HepG2 (cell line): ENCODE measurements around the gene SPTBN2. TPM values are rescaled to one million over a fixed set of nuclear protein-coding genes. Genes with fewer than 3 reads are reported as not detected.

Source experiments
- ATAC-seq: fragments of 200-7000 bp; cut with Tn5 transposase; 3 replicates; pipeline ENCODE4 v1.9.1; 2020; ENCODE audit warnings: mild to moderate bottlenecking, moderate library complexity
- BruUV-seq: library from RNA; stranded (reverse); fragments of 400-500 nt; replicated peaks from 2 replicates; lab custom pipeline; 2021; lab: Mats Ljungman, UMichigan
- CTCF ChIA-PET: fragments of 300-600 bp; formaldehyde crosslinking; extraction: SDS; loops from one replicate; lab custom pipeline; 2021; ENCODE audit warnings: low total read pairs, inconsistent platforms, low intra/inter-chr PET ratio; lab: Yijun Ruan, JAX
- POLR2A ChIA-PET: fragments of 350-600 bp; sonication (Branson Sonifier 250); formaldehyde crosslinking; loops from one replicate; lab custom pipeline; 2020; ENCODE audit warnings: antibody characterized with exemption, inconsistent platforms; lab: Yijun Ruan, JAX
- DNase-seq: peaks from one replicate; pipeline ENCODE4 v3.0.0-alpha.2; 2015; ENCODE audit warnings: low spot score
- FAIRE-seq: peaks from 3 replicates; lab custom pipeline; 2011; peaks lifted over from hg19 to GRCh38; lab: Jason Lieb, UNC
- H2AFZ ChIP-seq: one replicate; pipeline ENCODE4 v1.6.1; 2011; ENCODE audit warnings: low read length, inconsistent platforms
- H3K27ac ChIP-seq: fragments of 300-600 bp; 3 replicates; pipeline ENCODE4 v1.8.0; 2011; ENCODE audit warnings: mixed run types, mild to moderate bottlenecking, mixed read lengths, low read length, inconsistent platforms; ENCODE audit not compliant: insufficient read depth; ENCODE audit errors: extremely low read length
- H3K27me3 ChIP-seq, 2 experiments: fragments of 200-600 bp in 1 of 2; 2 replicates in 1 of 2; 3 replicates in 1 of 2; pipeline versions ENCODE4 v1.6.0 to v1.8.0; 2011; ENCODE audit warnings: low read length in 2 of 2, mild to moderate bottlenecking in 2 of 2, moderate library complexity in 2 of 2, inconsistent platforms in 1 of 2; ENCODE audit not compliant: insufficient read depth in 2 of 2, control insufficient read depth in 1 of 2
- H3K36me3 ChIP-seq, 2 experiments: fragments of 200-600 bp in 1 of 2; replicated peaks in 1 of 2; 2 replicates in 1 of 2; 3 replicates in 1 of 2; pipeline versions ENCODE4 v1.5.1 to v1.8.0; 2011; ENCODE audit warnings: low read length in 2 of 2, inconsistent platforms in 1 of 2; ENCODE audit not compliant: insufficient read depth in 2 of 2, control insufficient read depth in 1 of 2
- H3K4me1 ChIP-seq: 2 replicates; pipeline ENCODE4 v1.5.1; 2012; ENCODE audit warnings: low read length, inconsistent platforms; ENCODE audit not compliant: insufficient read depth
- H3K4me2 ChIP-seq: 2 replicates; pipeline ENCODE4 v1.6.0; 2011; ENCODE audit warnings: low read depth, low read length, inconsistent platforms
- H3K4me3 ChIP-seq, 3 experiments: fragments of 200-600 bp in 1 of 3; sonication (generic), shearing (Covaris generic) in 1 of 3; replicated peaks in 1 of 3; 2 replicates each; pipeline ENCODE4 v1.5.1; 2011 to 2016; ENCODE audit warnings: low read length in 3 of 3, inconsistent platforms in 2 of 3, low read depth in 2 of 3, mild to moderate bottlenecking in 2 of 3, control low read depth in 1 of 3, mixed read lengths in 1 of 3; ENCODE audit not compliant: insufficient read depth in 1 of 3
- H3K79me2 ChIP-seq: one replicate; pipeline ENCODE4 v1.6.1; 2011; ENCODE audit warnings: low read length, inconsistent platforms; ENCODE audit not compliant: insufficient read depth
- H3K9ac ChIP-seq: 2 replicates; pipeline ENCODE4 v1.6.0; 2011; ENCODE audit warnings: mild to moderate bottlenecking, low read depth, low read length, inconsistent platforms; ENCODE audit not compliant: insufficient read depth
- H3K9me3 ChIP-seq: 2 replicates; pipeline ENCODE4 v1.5.1; 2012; ENCODE audit warnings: mild to moderate bottlenecking, low read length
- H4K20me1 ChIP-seq: 2 replicates; pipeline ENCODE4 v1.6.0; 2011; ENCODE audit warnings: inconsistent platforms, mild to moderate bottlenecking, low read length, moderate library complexity; ENCODE audit not compliant: insufficient read depth
- ARID5B ChIP-seq: IDR thresholded peaks from 2 replicates; pipeline ENCODE4 v1.4.0; 2020; ENCODE audit warnings: mild to moderate bottlenecking, missing genetic modification reagents
- CEBPB ChIP-seq: IDR thresholded peaks from 2 replicates; pipeline ENCODE4 v1.6.1; 2011; ENCODE audit warnings: low read depth, low read length, improper control_type of control experiment, borderline replicate concordance
- FUBP1 ChIP-seq: sonication (generic); formaldehyde crosslinking; IDR thresholded peaks from 2 replicates; pipeline ENCODE4 v1.5.1; 2020; ENCODE audit warnings: missing genetic modification reagents, mild to moderate bottlenecking, borderline replicate concordance
- HBP1 ChIP-seq: IDR thresholded peaks from 2 replicates; pipeline ENCODE4 v1.6.1; 2016; ENCODE audit warnings: low read depth, control low read depth
- HDAC2 ChIP-seq: sonication (generic); formaldehyde crosslinking; IDR thresholded peaks from 2 replicates; pipeline ENCODE4 v1.4.0; 2020; ENCODE audit warnings: missing genetic modification reagents
- HNF4A ChIP-seq: sonication (generic); formaldehyde crosslinking; IDR thresholded peaks from 2 replicates; pipeline ENCODE4 v1.4.0; 2020; ENCODE audit warnings: missing genetic modification reagents
- MED13 ChIP-seq: sonication (generic); formaldehyde crosslinking; IDR thresholded peaks from 2 replicates; pipeline ENCODE4 v1.5.0; 2020; ENCODE audit warnings: missing genetic modification reagents
- MIXL1 ChIP-seq: IDR thresholded peaks from 2 replicates; pipeline ENCODE4 v1.6.1; 2016
- NCOR1 ChIP-seq: fragments of 200-600 bp; sonication (generic); IDR thresholded peaks from 2 replicates; pipeline ENCODE4 v1.7.0; 2017; ENCODE audit warnings: antibody characterized with exemption, low read length, borderline replicate concordance
- NFYB ChIP-seq: sonication (generic); formaldehyde crosslinking; IDR thresholded peaks from 2 replicates; pipeline ENCODE4 v1.4.0; 2020; ENCODE audit warnings: missing genetic modification reagents
- NONO ChIP-seq, 2 experiments: fragments of 450-650 bp in 1 of 2; sonication (generic) in 1 of 2; formaldehyde crosslinking in 1 of 2; IDR thresholded peaks in 1 of 2; conservative IDR thresholded peaks in 1 of 2; 2 replicates each; pipeline versions ENCODE4 v1.6.1 to v1.8.0; 2017 to 2022; ENCODE audit warnings: mild to moderate bottlenecking in 1 of 2, missing genetic modification reagents in 1 of 2, moderate library complexity in 1 of 2
- PHB2 ChIP-seq: fragments of 450-650 bp; IDR thresholded peaks from 2 replicates; pipeline ENCODE4 v1.6.1; 2018; ENCODE audit not compliant: partially characterized antibody
- RARA ChIP-seq: IDR thresholded peaks from 2 replicates; pipeline ENCODE4 v1.6.1; 2016; ENCODE audit warnings: missing genetic modification reagents, missing compliant biosample characterization
- SRF ChIP-seq: IDR thresholded peaks from 2 replicates; pipeline ENCODE4 v1.6.1; 2011; ENCODE audit warnings: mild to moderate bottlenecking, low read depth, low read length, moderate library complexity
- ZNF605 ChIP-seq: sonication (generic); formaldehyde crosslinking; IDR thresholded peaks from 2 replicates; pipeline ENCODE4 v1.8.0; 2022; ENCODE audit warnings: mild to moderate bottlenecking, missing genetic modification reagents
- ZNF614 ChIP-seq: IDR thresholded peaks from 2 replicates; pipeline ENCODE4 v1.6.1; 2018; ENCODE audit warnings: missing biosample characterization, missing genetic modification reagents, inconsistent platforms, borderline replicate concordance
- ZNF781 ChIP-seq: sonication (generic); formaldehyde crosslinking; IDR thresholded peaks from 2 replicates; pipeline ENCODE4 v1.5.1; 2020; ENCODE audit warnings: borderline replicate concordance, mild to moderate bottlenecking, missing genetic modification reagents; ENCODE audit errors: not compliant biosample characterization
- WGBS: methylation state at CpG from one replicate; pipeline ENCODE4 v1.1.6; 2017; ENCODE audit warnings: low lambda C conversion rate; 5-methylcytosine and 5-hydroxymethylcytosine counted together
- in situ Hi-C: cut with HindIII; loops from 2 replicates; pipeline ENCODE4 v1.10.0; 2017; ENCODE audit warnings: low pct_unique_long_range_greater_than_20kb; ENCODE audit not compliant: extremely low pct_ligation_motif_present
- intact Hi-C: fragments of 100-400 bp; cut with micrococcal nuclease; formaldehyde crosslinking; loops from one replicate; pipeline ENCODE4 v1.10.0; 2022; ENCODE audit not compliant: unreplicated experiment
- polyA plus RNA-seq, 8 experiments: library from polyadenylated mRNA; depleted of rRNA in 3 of 8; stranded (reverse) in 7 of 8; unstranded in 1 of 8; fragments of >200 nt; fragmentation: Illumina TruSeq in 4 of 8; extraction: Trizol in 4 of 8; gene quantifications; 2 replicates each; pipeline versions ENCODE4 v1.2.1 to v1.2.3, GENCODE V29; 2011 to 2016; ENCODE audit warnings: low read depth in 4 of 8, missing spikeins in 1 of 8, mixed read lengths in 1 of 8; ENCODE audit not compliant: insufficient read depth in 1 of 8
- total RNA-seq, 5 experiments: library from RNA; depleted of rRNA; stranded (reverse); fragments of >200 nt; fragmentation: Illumina TruSeq; extraction: Trizol; gene quantifications; 2 replicates each; pipeline ENCODE4 v1.2.3, GENCODE V29; 2016; ENCODE audit warnings: low read depth in 1 of 5

Gene SPTBN2
- total and polyA plus RNA-seq, 2 of the 13 experiments (the other 11 are each of a cell fraction or from before 2014, with no cell fraction given) = 0.65 to 4.0 TPM

GRCh38 chr11:66674964-66675602 lies 53.9 kb downstream of the SPTBN2 start:
- Histone ChIP-seq H3K4me3 (no peak overlapping the region; a peak in 1 of 6 replicates), H3K4me2 (peak overlapping the region; percentile 100), H3K36me3 (peaks cover 1 to 4% of the 10 kb centered on the region in 2 experiments; a peak in 1 of 5 replicates), H3K9me3 (no peaks in the 10 kb centered on the region), H4K20me1 (peaks cover 2% of the 10 kb centered on the region; the same call in 1 of the 2 replicates), H3K4me1 (peaks cover 41% of the 10 kb centered on the region), H3K79me2 (peaks cover 48% of the 10 kb centered on the region), H3K27me3 (no peaks in the 10 kb centered on the region), H2AFZ (no peak overlapping the region), H3K9ac (no peak overlapping the region), H3K27ac (no peak overlapping the region)
- ChIA-PET POLR2A (interaction anchor here (0.7 to 3.4 kb wide), 2 partner anchors 37 to 195 kb away, joined by 4 to 14 read pairs; partner anchors contain the start of genes DPP3 and RBM4), CTCF (no interaction called here)
- BruUV-seq = no TSS peak
- in situ Hi-C loops (no loop called here), intact Hi-C loops (loop anchor here (5.0 kb wide), 1 partner anchor 83 kb away; the partner anchor contains the start of genes CCDC87 and CCS)
- FAIRE-seq = peak; percentile 36
- no peak for ATAC-seq
- no peak for DNase-seq
- 79% methylated on average over 2 of the region's 2 CpGs for WGBS
- no peak for TF ChIP-seq ZNF781 (CRISPR knock-in tag)
- TF ChIP-seq HNF4A = peak; percentile 68
- no peak for TF ChIP-seq ZNF605 (CRISPR knock-in tag)
- no peak for TF ChIP-seq CEBPB
- TF ChIP-seq FUBP1 (CRISPR knock-in tag) = no peak
- TF ChIP-seq ZNF614 = no peak
- TF ChIP-seq NONO (IDR thresholded peaks at IDR 0.05) = no peak
- no peak for TF ChIP-seq NONO (CRISPR knock-in tag; conservative IDR thresholded peaks at IDR 0.05)
- no peak for TF ChIP-seq HBP1 (CRISPR knock-in tag)
- no peak for TF ChIP-seq SRF
- TF ChIP-seq NCOR1 = no peak
- TF ChIP-seq HDAC2 (CRISPR knock-in tag) = peak; percentile 43; the same call in 1 of the 2 replicates
- peak; percentile 48; the same call in 1 of the 2 replicates for TF ChIP-seq MIXL1
- no peak for TF ChIP-seq MED13
- 0 out of 2 replicates have a peak, but pooled peaks have one; percentile 21 for TF ChIP-seq ARID5B (CRISPR knock-in tag)
- 0 out of 2 replicates have a peak, but pooled peaks have one; percentile 14 for TF ChIP-seq RARA (CRISPR knock-in tag)
- no peak for TF ChIP-seq PHB2
- TF ChIP-seq NFYB (CRISPR knock-in tag) = no peak
